Measurements from ENCODE around the gene RAB11FIP5. TPM values are rescaled to one million over a fixed set of nuclear protein-coding genes. Genes with fewer than 3 reads are reported as not detected.

The RAB11FIP5 gene, protein sequence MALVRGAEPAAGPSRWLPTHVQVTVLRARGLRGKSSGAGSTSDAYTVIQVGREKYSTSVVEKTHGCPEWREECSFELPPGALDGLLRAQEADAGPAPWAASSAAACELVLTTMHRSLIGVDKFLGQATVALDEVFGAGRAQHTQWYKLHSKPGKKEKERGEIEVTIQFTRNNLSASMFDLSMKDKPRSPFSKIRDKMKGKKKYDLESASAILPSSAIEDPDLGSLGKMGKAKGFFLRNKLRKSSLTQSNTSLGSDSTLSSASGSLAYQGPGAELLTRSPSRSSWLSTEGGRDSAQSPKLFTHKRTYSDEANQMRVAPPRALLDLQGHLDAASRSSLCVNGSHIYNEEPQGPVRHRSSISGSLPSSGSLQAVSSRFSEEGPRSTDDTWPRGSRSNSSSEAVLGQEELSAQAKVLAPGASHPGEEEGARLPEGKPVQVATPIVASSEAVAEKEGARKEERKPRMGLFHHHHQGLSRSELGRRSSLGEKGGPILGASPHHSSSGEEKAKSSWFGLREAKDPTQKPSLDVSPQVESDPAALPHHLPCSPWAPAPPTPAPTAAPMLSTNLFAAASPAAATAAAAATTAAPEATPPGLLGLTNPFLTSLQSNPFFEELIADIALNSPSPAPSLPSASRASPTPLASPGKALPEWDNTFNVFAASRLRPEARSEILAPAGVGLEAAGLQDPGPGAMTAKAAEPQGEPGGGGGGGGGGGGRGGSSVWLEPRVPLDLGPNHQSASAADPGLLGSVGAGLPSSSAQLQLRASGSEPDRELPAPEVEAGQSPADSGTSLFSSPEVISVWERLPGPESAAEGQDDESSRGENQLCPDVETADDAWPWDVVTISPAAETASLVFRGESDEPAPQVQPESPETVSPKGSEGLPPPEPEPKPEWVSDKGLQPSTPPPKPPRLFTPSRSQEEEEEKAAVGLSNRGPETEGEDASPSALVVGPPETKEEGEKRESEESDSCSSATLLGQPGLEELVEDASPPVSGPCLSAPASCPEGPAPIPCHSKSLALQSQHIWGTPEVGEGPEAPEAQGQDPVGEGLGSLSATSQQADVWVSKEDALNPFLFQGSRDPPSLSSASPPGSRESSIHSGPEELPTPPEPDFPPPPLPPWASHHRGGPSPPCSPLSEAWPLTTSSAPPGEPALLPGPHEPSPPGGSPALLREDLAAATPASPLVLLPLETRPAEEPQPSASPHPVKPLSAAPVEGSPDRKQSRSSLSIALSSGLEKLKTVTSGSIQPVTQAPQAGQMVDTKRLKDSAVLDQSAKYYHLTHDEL (N-terminal part only)
- total RNA-seq (ENCODE audit: low replicate concordance) = 18.7 and 22.6 TPM in 2 replicates
- long read RNA-seq, partial matches to known transcripts = 0 of 6 reads
- long read RNA-seq, other reads (novel, unspliced or antisense) = 6 of 6 reads

DNA sequence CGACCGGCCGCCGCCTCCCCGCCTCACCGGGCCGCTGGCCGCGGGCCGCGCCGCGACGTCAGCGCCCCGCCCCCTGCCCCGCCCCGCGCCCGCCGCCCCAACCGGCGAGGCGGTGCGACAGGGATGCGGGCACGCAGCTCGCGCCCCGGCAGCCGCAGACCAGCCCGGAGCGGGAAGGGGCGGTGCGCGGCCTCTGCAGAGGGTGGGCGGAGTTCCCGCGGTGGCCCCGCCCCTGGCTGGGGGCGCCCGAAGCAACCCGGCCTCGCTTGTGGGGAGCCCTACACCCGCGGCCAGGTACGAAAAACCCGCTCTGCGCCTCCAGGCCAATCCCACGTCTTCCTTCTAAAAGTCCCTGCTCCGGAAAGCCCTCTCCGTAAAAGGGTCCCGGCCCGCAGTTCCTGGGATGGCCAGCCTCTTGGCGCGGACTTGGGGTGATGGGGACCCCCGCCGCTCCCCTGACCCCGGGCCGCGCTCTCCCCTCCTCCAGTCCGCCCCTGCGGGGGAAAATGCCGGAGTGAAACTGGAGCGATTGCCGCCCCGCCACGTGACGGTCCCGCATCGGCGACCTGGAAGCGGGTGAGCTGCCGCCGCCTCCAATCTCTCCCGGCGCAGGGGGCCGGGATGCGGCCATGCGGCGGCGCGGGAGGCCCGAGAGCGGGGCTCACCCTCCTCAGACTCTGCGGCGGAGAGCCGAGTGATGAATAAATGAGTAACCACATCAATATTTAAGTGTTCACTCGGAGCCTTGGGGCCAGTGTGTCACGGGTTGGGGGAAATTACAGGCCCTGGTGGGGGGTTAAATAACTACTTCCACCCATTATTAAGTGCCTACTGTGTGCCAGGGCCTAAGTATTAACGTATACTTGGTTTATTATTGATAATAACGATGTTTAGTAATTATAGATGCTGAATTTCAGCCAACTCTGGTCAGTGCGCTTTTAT, at the start of gene RAB11FIP5:
TSS of gene RAB11FIP5 (minus strand) at position 36 of the 942 bp plus-strand sequence. CDS start 171 bp downstream, outside the sequence.
- Mint-ChIP-seq H3K4me1 (ENCODE audit: unreplicated experiment) (peaks cover 20% of the 10 kb centered on the region), H3K9me3 (no peaks in the 10 kb centered on the region), H3K27me3 (peaks cover 4% of the 10 kb centered on the region), H3K36me3 (no peaks in the 10 kb centered on the region), H3K4me3 (peak within 1 kb of the TSS; percentile 93), H3K27ac (peak within 1 kb of the TSS; percentile 93)
- peak; percentile 56 for TF ChIP-seq CTCF (conservative IDR thresholded peaks at IDR 0.05)
- peak; percentile 87 for DNase-seq (ENCODE audit: extremely low spot score, unreplicated experiment)

DNA sequence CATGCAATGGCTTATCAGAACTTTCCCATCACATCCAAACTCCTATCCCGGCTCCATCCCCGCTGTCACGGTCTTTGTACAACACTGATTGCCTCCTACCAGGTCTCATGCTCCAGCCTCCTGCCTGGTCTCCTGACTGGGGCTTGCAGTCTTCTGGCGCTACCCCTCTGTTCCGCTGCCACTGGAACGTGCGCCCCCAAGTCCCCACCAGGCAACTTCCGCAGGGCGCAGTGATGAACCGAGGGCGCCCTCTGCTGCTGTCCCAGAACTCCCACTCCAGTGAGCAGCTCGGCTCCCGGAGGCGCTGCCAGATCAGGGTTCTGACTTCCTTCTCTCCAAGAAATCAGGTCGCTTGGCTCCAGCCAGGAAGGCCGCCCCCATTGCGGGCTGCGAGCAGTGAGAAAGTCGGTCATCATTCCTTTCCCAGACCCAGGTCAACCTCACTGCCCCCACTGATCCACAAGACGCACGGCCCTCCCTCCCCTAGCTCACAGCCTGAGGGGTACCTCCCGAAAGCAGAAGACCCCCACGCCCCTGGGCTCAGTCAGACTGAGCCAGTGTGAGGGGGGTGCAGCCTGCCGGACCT, 43.9 kb upstream of the RAB11FIP5 start:
- no peak overlapping the region for H3K4me3 Mint-ChIP-seq
- DNase-seq (ENCODE audit: extremely low spot score, unreplicated experiment) = no peak
- H3K27me3 Mint-ChIP-seq = peaks cover 62% of the 10 kb centered on the region
- no peaks in the 10 kb centered on the region for H3K9me3 Mint-ChIP-seq
- TF ChIP-seq CTCF (conservative IDR thresholded peaks at IDR 0.05) = peak; percentile 75
- no peak overlapping the region for H3K27ac Mint-ChIP-seq
- no peaks in the 10 kb centered on the region for H3K36me3 Mint-ChIP-seq
- peaks cover 7% of the 10 kb centered on the region for H3K4me1 Mint-ChIP-seq (ENCODE audit: unreplicated experiment)

GRCh38 chr2:73142937-73143336, 30.2 kb upstream of the RAB11FIP5 start:
- no peak for DNase-seq (ENCODE audit: extremely low spot score, unreplicated experiment)
- H3K27ac Mint-ChIP-seq = no peak overlapping the region
- H3K4me3 Mint-ChIP-seq = no peak overlapping the region
- H3K9me3 Mint-ChIP-seq = no peaks in the 10 kb centered on the region
- peaks cover 26% of the 10 kb centered on the region for H3K27me3 Mint-ChIP-seq
- H3K36me3 Mint-ChIP-seq = no peaks in the 10 kb centered on the region
- H3K4me1 Mint-ChIP-seq (ENCODE audit: unreplicated experiment) = no peaks in the 10 kb centered on the region
- no peak for TF ChIP-seq CTCF (conservative IDR thresholded peaks at IDR 0.05)

DNA sequence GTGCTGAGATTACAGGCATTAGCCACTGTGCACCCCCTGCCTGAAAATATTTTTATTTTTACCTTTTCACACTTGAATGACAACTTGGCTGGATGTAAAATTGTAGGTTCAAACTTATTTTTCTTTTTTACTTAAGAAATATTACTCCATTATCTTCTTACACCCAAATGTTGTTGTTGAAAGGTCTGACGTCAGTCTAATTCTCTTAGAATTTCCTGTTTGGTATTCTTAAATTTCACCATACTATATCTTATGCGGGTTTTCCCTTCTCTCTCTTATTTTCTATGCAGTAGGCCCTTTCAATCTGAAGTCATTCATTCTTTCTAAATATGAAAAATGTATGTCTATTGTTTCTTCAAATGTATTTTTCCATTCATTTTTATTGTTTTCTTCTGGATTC, 29.1 kb upstream of the RAB11FIP5 start:
- Mint-ChIP-seq H3K4me3 (no peak overlapping the region), H3K36me3 (no peaks in the 10 kb centered on the region), H3K27me3 (peaks cover 24% of the 10 kb centered on the region), H3K27ac (no peak overlapping the region), H3K9me3 (no peaks in the 10 kb centered on the region), H3K4me1 (ENCODE audit: unreplicated experiment) (no peaks in the 10 kb centered on the region)
- no peak for TF ChIP-seq CTCF (conservative IDR thresholded peaks at IDR 0.05)
- no peak for DNase-seq (ENCODE audit: extremely low spot score, unreplicated experiment)

Data from type B pancreatic cell (in vitro differentiated cells).